ENCODE results near the gene GDF15.
"Not testable (repeated sequence)": the region's sequence is repeated elsewhere in the genome, so short reads cannot be mapped to it uniquely, and the experiment has no call there.

GDF15 gene

GRCh38 chr19:18393836-18394235 is 7.9 kb downstream of the GDF15 start:
- Mint-ChIP-seq H3K4me3 (no peak overlapping the region), H3K27me3 (peaks cover 27% of the 10 kb centered on the region), H3K27ac (no peak overlapping the region), H3K36me3 (ENCODE audit: low read depth) (no peaks in the 10 kb centered on the region), H3K4me1 (ENCODE audit: low read depth) (peaks cover 4% of the 10 kb centered on the region), H3K9me3 (no peaks in the 10 kb centered on the region)

- peaks cover 10% of the 10 kb centered on the region for H3K27me3 Mint-ChIP-seq
- H3K4me3 Mint-ChIP-seq = no peak overlapping the region
- no peaks in the 10 kb centered on the region for H3K9me3 Mint-ChIP-seq
- H3K36me3 Mint-ChIP-seq (ENCODE audit: low read depth) = no peaks in the 10 kb centered on the region
- peaks cover 7% of the 10 kb centered on the region for H3K4me1 Mint-ChIP-seq (ENCODE audit: low read depth)
- no peak overlapping the region for H3K27ac Mint-ChIP-seq
Measured at GRCh38 chr19:18396471-18397241, 10.7 kb downstream of the GDF15 start.

GRCh38 chr19:18397242-18398202 is 11.6 kb downstream of the GDF15 start, which contains the start of gene LRRC25:
Gene LRRC25, minus strand, starts transcription at chr19:18397622. Its CDS starts 659 bp downstream, at chr19:18396963.
- Mint-ChIP-seq H3K36me3 (ENCODE audit: low read depth) (no peaks in the 10 kb centered on the region), H3K27me3 (peaks cover 10% of the 10 kb centered on the region), H3K4me3 (no peak within 1 kb of the TSS), H3K27ac (no peak within 1 kb of the TSS), H3K9me3 (no peaks in the 10 kb centered on the region), H3K4me1 (ENCODE audit: low read depth) (peaks cover 10% of the 10 kb centered on the region)

GRCh38 chr19:18399008-18399407 is 13.1 kb downstream of the GDF15 start:
- H3K27me3 Mint-ChIP-seq = peaks cover 10% of the 10 kb centered on the region
- no peak overlapping the region for H3K4me3 Mint-ChIP-seq
- H3K36me3 Mint-ChIP-seq (ENCODE audit: low read depth) = no peaks in the 10 kb centered on the region
- H3K9me3 Mint-ChIP-seq = no peaks in the 10 kb centered on the region
- no peak overlapping the region for H3K27ac Mint-ChIP-seq
- peaks cover 10% of the 10 kb centered on the region for H3K4me1 Mint-ChIP-seq (ENCODE audit: low read depth)

GRCh38 chr19:18401580-18402112 is 15.7 kb downstream of the GDF15 start:
- Mint-ChIP-seq H3K4me1 (ENCODE audit: low read depth) (peaks cover 10% of the 10 kb centered on the region), H3K4me3 (no peak overlapping the region), H3K36me3 (ENCODE audit: low read depth) (no peaks in the 10 kb centered on the region), H3K27me3 (peaks cover 10% of the 10 kb centered on the region), H3K27ac (no peak overlapping the region), H3K9me3 (no peaks in the 10 kb centered on the region)

- not testable (repeated sequence) for H3K27ac Mint-ChIP-seq; H3K4me1 Mint-ChIP-seq (ENCODE audit: low read depth); H3K27me3 Mint-ChIP-seq; H3K36me3 Mint-ChIP-seq (ENCODE audit: low read depth); H3K9me3 Mint-ChIP-seq; H3K4me3 Mint-ChIP-seq
Measured at GRCh38 chr19:18402455-18403248, 16.7 kb downstream of the GDF15 start.

GRCh38 chr19:18405754-18406153 is 19.8 kb downstream of the GDF15 start:
- not testable (repeated sequence) for H3K9me3 Mint-ChIP-seq; H3K36me3 Mint-ChIP-seq (ENCODE audit: low read depth); H3K27ac Mint-ChIP-seq; H3K4me1 Mint-ChIP-seq (ENCODE audit: low read depth); H3K4me3 Mint-ChIP-seq; H3K27me3 Mint-ChIP-seq

- Mint-ChIP-seq H3K4me3 (no peak overlapping the region), H3K4me1 (ENCODE audit: low read depth) (peaks cover 5% of the 10 kb centered on the region), H3K36me3 (ENCODE audit: low read depth) (no peaks in the 10 kb centered on the region), H3K27ac (no peak overlapping the region), H3K27me3 (peaks cover 3% of the 10 kb centered on the region), H3K9me3 (no peaks in the 10 kb centered on the region)
Measured at GRCh38 chr19:18406749-18407148, 20.8 kb downstream of the GDF15 start.

GRCh38 chr19:18408053-18408476 is 22.1 kb downstream of the GDF15 start:
- no peak overlapping the region for H3K27ac Mint-ChIP-seq
- no peaks in the 10 kb centered on the region for H3K9me3 Mint-ChIP-seq

GRCh38 chr19:18412610-18413239 is 26.8 kb downstream of the GDF15 start:
- H3K4me1 Mint-ChIP-seq (ENCODE audit: low read depth) = peaks cover 39% of the 10 kb centered on the region
- peaks cover 14% of the 10 kb centered on the region for H3K27me3 Mint-ChIP-seq
- no peaks in the 10 kb centered on the region for H3K36me3 Mint-ChIP-seq (ENCODE audit: low read depth)

More at GRCh38 chr19:18408053-18408476, 22.1 kb downstream of the GDF15 start:
- H3K4me1 Mint-ChIP-seq (ENCODE audit: low read depth) = peaks cover 3% of the 10 kb centered on the region
- H3K27me3 Mint-ChIP-seq = peaks cover 8% of the 10 kb centered on the region
- H3K4me3 Mint-ChIP-seq = no peak overlapping the region
- H3K36me3 Mint-ChIP-seq (ENCODE audit: low read depth) = no peaks in the 10 kb centered on the region

GRCh38 chr19:18414504-18415177 is 28.7 kb downstream of the GDF15 start:
- Mint-ChIP-seq H3K36me3 (ENCODE audit: low read depth) (no peaks in the 10 kb centered on the region), H3K27ac (no peak overlapping the region), H3K27me3 (peaks cover 23% of the 10 kb centered on the region), H3K4me3 (no peak overlapping the region), H3K9me3 (no peaks in the 10 kb centered on the region), H3K4me1 (ENCODE audit: low read depth) (peaks cover 52% of the 10 kb centered on the region)

More at GRCh38 chr19:18412610-18413239, 26.8 kb downstream of the GDF15 start:
- Mint-ChIP-seq H3K4me3 (no peak overlapping the region), H3K9me3 (no peaks in the 10 kb centered on the region), H3K27ac (no peak overlapping the region)

GRCh38 chr19:18415178-18415867 is 29.4 kb downstream of the GDF15 start:
- H3K4me3 Mint-ChIP-seq = peak overlapping the region; percentile 66
- peak overlapping the region; percentile 63 for H3K27ac Mint-ChIP-seq
- H3K4me1 Mint-ChIP-seq (ENCODE audit: low read depth) = peaks cover 54% of the 10 kb centered on the region
- no peaks in the 10 kb centered on the region for H3K9me3 Mint-ChIP-seq
- no peaks in the 10 kb centered on the region for H3K36me3 Mint-ChIP-seq (ENCODE audit: low read depth)
- peaks cover 23% of the 10 kb centered on the region for H3K27me3 Mint-ChIP-seq

- peaks cover 20% of the 10 kb centered on the region for H3K27me3 Mint-ChIP-seq
- peaks cover 66% of the 10 kb centered on the region for H3K4me1 Mint-ChIP-seq (ENCODE audit: low read depth)
- peak overlapping the region; percentile 75 for H3K4me3 Mint-ChIP-seq
- H3K9me3 Mint-ChIP-seq = no peaks in the 10 kb centered on the region
- H3K27ac Mint-ChIP-seq = peak overlapping the region; percentile 81
- H3K36me3 Mint-ChIP-seq (ENCODE audit: low read depth) = no peaks in the 10 kb centered on the region
Measured at GRCh38 chr19:18416778-18417249, 30.9 kb downstream of the GDF15 start.
